Measurements from ENCODE around the gene BUD23.

GRCh38 chr7:73678862-73679261 lies 4.5 kb upstream of the BUD23 start:
- TF ChIP-seq EZH2 (IDR thresholded peaks at IDR 0.05; ENCODE audit: borderline replicate concordance, insufficient read depth, low read depth, low read length, poor library complexity, severe bottlenecking) (no peak), CTCF (IDR thresholded peaks at IDR 0.05) (no peak)
